GM13976 (cell line): ENCODE data around the gene SKI.
A peak's percentile ranks its signal among the peaks of the same experiment; 100 is the strongest.

ENCODE experiments used
- DNase-seq: peaks from one replicate; pipeline ENCODE4 v3.0.0; 2012; ENCODE audit warnings: low spot score
- CTCF ChIP-seq: IDR thresholded peaks from 2 replicates; pipeline ENCODE4 v1.5.1; 2012; ENCODE audit warnings: borderline replicate concordance, mild to moderate bottlenecking; ENCODE audit not compliant: insufficient read depth; ENCODE audit errors: extremely low read depth, missing control alignments, control extremely low read depth
- in situ Hi-C: fragments of 300-500 bp; cut with MboI; formaldehyde crosslinking; loops from one replicate; pipeline ENCODE4 v1.12.0; 2022; ENCODE audit warnings: low sequenced_read_pairs, mixed read lengths, inconsistent platforms; ENCODE audit not compliant: unreplicated experiment

The SKI gene

GRCh38 chr1:2204415-2205190, 23.5 kb upstream of the SKI start:
- DNase-seq = peak; percentile 97
- no peak for TF ChIP-seq CTCF
- in situ Hi-C loops = no loop called here

GRCh38 chr1:2205191-2205952, 22.7 kb upstream of the SKI start:
- TF ChIP-seq CTCF = no peak
- DNase-seq = no peak
- in situ Hi-C loops = no loop called here

GRCh38 chr1:2206813-2207487, 21.2 kb upstream of the SKI start:
- no peak for DNase-seq
- in situ Hi-C loops = no loop called here
- TF ChIP-seq CTCF = no peak

GRCh38 chr1:2208309-2209239, 19.5 kb upstream of the SKI start:
- no peak for TF ChIP-seq CTCF
- in situ Hi-C loops = no loop called here
- DNase-seq = no peak

- in situ Hi-C loops = no loop called here
- DNase-seq = no peak
- no peak for TF ChIP-seq CTCF
These were observed 18.6 kb upstream of the SKI start for GRCh38 chr1:2209400-2210083.
